ENCODE measurements around the gene DDAH2.

GRCh38 chr6:31733734-31734133, 4.6 kb upstream of the DDAH2 start:
- TF ChIP-seq EZH2 (IDR thresholded peaks at IDR 0.05; ENCODE audit: insufficient read depth, poor library complexity, severe bottlenecking) (no peak), EZH2phosphoT487 (IDR thresholded peaks at IDR 0.05; ENCODE audit: insufficient read depth, low read depth) (no peak)
